Breast epithelium (tissue), 3 donors: Measurements from ENCODE around the gene REXO2.

Source experiments
- POLR2A ChIP-seq: fragments of 450-650 bp; IDR thresholded peaks from one replicate; pipeline ENCODE4 v1.6.1; 2016; ENCODE audit warnings: antibody characterized with exemption, mild to moderate bottlenecking, moderate library complexity
- POLR2AphosphoS5 ChIP-seq, 3 donors: sonication (generic); formaldehyde crosslinking; IDR thresholded peaks; one replicate each; pipeline ENCODE4 v1.6.1; 2017; ENCODE audit warnings: antibody characterized with exemption in 3 of 3
- TF ChIP-seq, protein P1 (sequence below), 3 donors: fragments of 450-650 bp; IDR thresholded peaks; one replicate each; pipeline ENCODE4 v1.5.1; 2016 to 2017; ENCODE audit warnings: antibody characterized with exemption in 3 of 3, mild to moderate bottlenecking in 3 of 3, moderate library complexity in 3 of 3

DNA sequence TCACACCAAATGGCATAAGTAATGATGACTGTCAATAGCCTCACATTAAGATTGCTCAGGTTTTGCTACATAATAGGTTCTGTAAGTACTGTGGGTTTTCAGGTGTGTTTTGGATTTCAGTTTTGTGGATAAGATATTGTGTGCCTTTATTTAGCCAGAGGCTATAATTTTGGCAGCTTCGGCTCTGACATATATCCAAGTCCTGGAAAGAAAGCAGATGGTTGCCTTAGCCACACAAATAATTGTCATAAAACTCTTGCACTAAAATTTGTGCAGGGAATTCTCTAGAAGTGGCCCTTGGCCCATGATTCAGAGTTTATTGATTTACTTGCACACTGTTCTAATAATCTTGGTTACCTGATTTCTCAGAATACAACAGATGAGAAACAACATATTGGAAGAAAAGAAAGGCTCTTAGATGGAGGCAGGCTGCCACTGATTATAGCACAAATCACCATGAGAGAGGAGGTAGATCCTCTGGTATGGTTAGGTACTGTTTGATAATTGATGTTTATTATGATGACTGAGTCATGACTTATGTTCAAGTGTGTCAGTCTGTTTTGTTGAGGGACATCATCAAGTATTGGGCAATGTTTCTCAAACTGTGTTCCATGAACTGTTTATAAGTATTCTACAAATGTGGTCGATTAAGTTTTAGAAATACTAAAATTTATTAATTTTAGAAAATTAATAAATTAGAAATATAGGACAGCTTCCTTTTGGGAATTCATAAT lies 9.6 kb downstream of the REXO2 start:
- TF ChIP-seq, protein P1, sequence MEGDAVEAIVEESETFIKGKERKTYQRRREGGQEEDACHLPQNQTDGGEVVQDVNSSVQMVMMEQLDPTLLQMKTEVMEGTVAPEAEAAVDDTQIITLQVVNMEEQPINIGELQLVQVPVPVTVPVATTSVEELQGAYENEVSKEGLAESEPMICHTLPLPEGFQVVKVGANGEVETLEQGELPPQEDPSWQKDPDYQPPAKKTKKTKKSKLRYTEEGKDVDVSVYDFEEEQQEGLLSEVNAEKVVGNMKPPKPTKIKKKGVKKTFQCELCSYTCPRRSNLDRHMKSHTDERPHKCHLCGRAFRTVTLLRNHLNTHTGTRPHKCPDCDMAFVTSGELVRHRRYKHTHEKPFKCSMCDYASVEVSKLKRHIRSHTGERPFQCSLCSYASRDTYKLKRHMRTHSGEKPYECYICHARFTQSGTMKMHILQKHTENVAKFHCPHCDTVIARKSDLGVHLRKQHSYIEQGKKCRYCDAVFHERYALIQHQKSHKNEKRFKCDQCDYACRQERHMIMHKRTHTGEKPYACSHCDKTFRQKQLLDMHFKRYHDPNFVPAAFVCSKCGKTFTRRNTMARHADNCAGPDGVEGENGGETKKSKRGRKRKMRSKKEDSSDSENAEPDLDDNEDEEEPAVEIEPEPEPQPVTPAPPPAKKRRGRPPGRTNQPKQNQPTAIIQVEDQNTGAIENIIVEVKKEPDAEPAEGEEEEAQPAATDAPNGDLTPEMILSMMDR (IDR thresholded peaks at IDR 0.05), result no peak
- TF ChIP-seq POLR2AphosphoS5 (IDR thresholded peaks at IDR 0.05) (no peak), POLR2A (no peak)
